ENCODE measurements around the gene C1orf116.

The C1orf116 gene

GRCh38 chr1:207032528-207033017 is at the start of gene C1orf116:
TSS of gene C1orf116 (minus strand) at chr1:207032756. CDS start at chr1:207027598, 5,158 bp downstream.
- in situ Hi-C loops (cut with MboI; ENCODE audit: low sequenced_read_pairs): no loop called here

- in situ Hi-C loops (cut with MboI; ENCODE audit: low sequenced_read_pairs): loop anchor here (25.0 kb wide), 2 partner anchors 330 to 405 kb away; partner anchors contain the start of gene CR1
These were observed 49.2 kb upstream of the C1orf116 start for GRCh38 chr1:207081806-207082205.

- in situ Hi-C loops (cut with MboI; ENCODE audit: low sequenced_read_pairs): loop anchor here (25.0 kb wide), 2 partner anchors 331 to 406 kb away; partner anchors contain the start of gene CR1
These were observed 48.5 kb upstream of the C1orf116 start for GRCh38 chr1:207081088-207081487.

- in situ Hi-C loops (cut with MboI; ENCODE audit: low sequenced_read_pairs): loop anchor here (25.0 kb wide), 2 partner anchors 333 to 408 kb away; partner anchors contain the start of gene CR1
These were observed 47.2 kb upstream of the C1orf116 start for GRCh38 chr1:207079706-207080241.

- in situ Hi-C loops (cut with MboI; ENCODE audit: low sequenced_read_pairs): loop anchor here (25.0 kb wide), 2 partner anchors 334 to 409 kb away; partner anchors contain the start of gene CR1
These were observed 46.1 kb upstream of the C1orf116 start for GRCh38 chr1:207078578-207079132.

GRCh38 chr1:207077470-207078377 is 45.2 kb upstream of the C1orf116 start:
- in situ Hi-C loops (cut with MboI; ENCODE audit: low sequenced_read_pairs): loop anchor here (25.0 kb wide), 2 partner anchors 335 to 410 kb away; partner anchors contain the start of gene CR1

GRCh38 chr1:207077012-207077411 is 44.5 kb upstream of the C1orf116 start:
- in situ Hi-C loops (cut with MboI; ENCODE audit: low sequenced_read_pairs): loop anchor here (25.0 kb wide), 2 partner anchors 335 to 410 kb away; partner anchors contain the start of gene CR1

GRCh38 chr1:207076181-207076955 is 43.8 kb upstream of the C1orf116 start:
- in situ Hi-C loops (cut with MboI; ENCODE audit: low sequenced_read_pairs): loop anchor here (25.0 kb wide), 2 partner anchors 336 to 411 kb away; partner anchors contain the start of gene CR1

- in situ Hi-C loops (cut with MboI; ENCODE audit: low sequenced_read_pairs): no loop called here
These were observed 41.6 kb upstream of the C1orf116 start for GRCh38 chr1:207073906-207074820.

- in situ Hi-C loops (cut with MboI; ENCODE audit: low sequenced_read_pairs): no loop called here
These were observed 39.7 kb upstream of the C1orf116 start for GRCh38 chr1:207072233-207072632.

- in situ Hi-C loops (cut with MboI; ENCODE audit: low sequenced_read_pairs): no loop called here
These were observed 38.9 kb upstream of the C1orf116 start for GRCh38 chr1:207071426-207071825.

- in situ Hi-C loops (cut with MboI; ENCODE audit: low sequenced_read_pairs): no loop called here
These were observed 38.3 kb upstream of the C1orf116 start for GRCh38 chr1:207070811-207071210.

GRCh38 chr1:207069858-207070506 is 37.4 kb upstream of the C1orf116 start:
- in situ Hi-C loops (cut with MboI; ENCODE audit: low sequenced_read_pairs): no loop called here

GRCh38 chr1:207069061-207069460 is 36.5 kb upstream of the C1orf116 start:
- in situ Hi-C loops (cut with MboI; ENCODE audit: low sequenced_read_pairs): no loop called here

GRCh38 chr1:207067665-207068064 is 35.1 kb upstream of the C1orf116 start:
- in situ Hi-C loops (cut with MboI; ENCODE audit: low sequenced_read_pairs): no loop called here

- in situ Hi-C loops (cut with MboI; ENCODE audit: low sequenced_read_pairs): no loop called here
These were observed 34.6 kb upstream of the C1orf116 start for GRCh38 chr1:207067185-207067584.

- in situ Hi-C loops (cut with MboI; ENCODE audit: low sequenced_read_pairs): no loop called here
These were observed 32.0 kb upstream of the C1orf116 start for GRCh38 chr1:207064561-207064960.

GRCh38 chr1:207063014-207063413 is 30.5 kb upstream of the C1orf116 start:
- in situ Hi-C loops (cut with MboI; ENCODE audit: low sequenced_read_pairs): no loop called here

GRCh38 chr1:207062058-207062457 is 29.5 kb upstream of the C1orf116 start:
- in situ Hi-C loops (cut with MboI; ENCODE audit: low sequenced_read_pairs): no loop called here
